Measurements from ENCODE around the gene DEPDC5. TPM values are rescaled to one million over a fixed set of nuclear protein-coding genes. Genes with fewer than 3 reads are reported as not detected.

Gene DEPDC5
- total RNA-seq, 1 donor from 2014 or later = 28.7 TPM

- Histone ChIP-seq H3K4me3 (no peak overlapping the region), H3K27me3 (no peaks in the 10 kb centered on the region), H3K4me1 (no peaks in the 10 kb centered on the region), H3K9me3 (no peaks in the 10 kb centered on the region), H3K36me3 (no peaks in the 10 kb centered on the region), H3K27ac (no peak overlapping the region)
- TF ChIP-seq POLR2AphosphoS5 (IDR thresholded peaks at IDR 0.05; ENCODE audit: insufficient read depth in 1 of 2, low read depth in 1 of 2) = no peak
- TF ChIP-seq CTCF (IDR thresholded peaks at IDR 0.05) = no peak
- TF ChIP-seq POLR2A (IDR thresholded peaks at IDR 0.05) = no peak
- DNase-seq (ENCODE audit: extremely low spot score in 2 of 2) = no peak
- intact Hi-C loops (cut with DNase I) = no loop called here
These were observed 175.5 kb downstream of the DEPDC5 start for GRCh38 chr22:31929167-31929930.

GRCh38 chr22:31932863-31933262, 179.0 kb downstream of the DEPDC5 start:
- H3K4me3 ChIP-seq = no peak overlapping the region
- H3K36me3 ChIP-seq = no peaks in the 10 kb centered on the region
- H3K27me3 ChIP-seq = no peaks in the 10 kb centered on the region
- H3K9me3 ChIP-seq = no peaks in the 10 kb centered on the region
- H3K27ac ChIP-seq = no peak overlapping the region
- intact Hi-C loops (cut with DNase I) = no loop called here
- DNase-seq (ENCODE audit: extremely low spot score in 2 of 2) = no peak
- TF ChIP-seq CTCF (IDR thresholded peaks at IDR 0.05) = no peak
- no peaks in the 10 kb centered on the region for H3K4me1 ChIP-seq

GRCh38 chr22:31933406-31933805, 179.6 kb downstream of the DEPDC5 start:
- H3K4me1 ChIP-seq = no peaks in the 10 kb centered on the region
- no peaks in the 10 kb centered on the region for H3K36me3 ChIP-seq
- no peaks in the 10 kb centered on the region for H3K27me3 ChIP-seq
- no peak overlapping the region for H3K27ac ChIP-seq
- intact Hi-C loops (cut with DNase I) = no loop called here
- no peak for DNase-seq (ENCODE audit: extremely low spot score in 2 of 2)
- H3K9me3 ChIP-seq = no peaks in the 10 kb centered on the region
- H3K4me3 ChIP-seq = no peak overlapping the region
- TF ChIP-seq POLR2A (IDR thresholded peaks at IDR 0.05) (no peak), POLR2AphosphoS5 (IDR thresholded peaks at IDR 0.05; ENCODE audit: insufficient read depth in 1 of 2, low read depth in 1 of 2) (no peak), CTCF (IDR thresholded peaks at IDR 0.05) (no peak)

- H3K27me3 ChIP-seq = no peaks in the 10 kb centered on the region
- H3K27ac ChIP-seq = no peak overlapping the region
- TF ChIP-seq POLR2A (IDR thresholded peaks at IDR 0.05) (no peak), POLR2AphosphoS5 (IDR thresholded peaks at IDR 0.05; ENCODE audit: insufficient read depth in 1 of 2, low read depth in 1 of 2) (no peak), CTCF (IDR thresholded peaks at IDR 0.05) (no peak)
- intact Hi-C loops (cut with DNase I) = no loop called here
- no peaks in the 10 kb centered on the region for H3K36me3 ChIP-seq
- no peaks in the 10 kb centered on the region for H3K4me1 ChIP-seq
- DNase-seq (ENCODE audit: extremely low spot score in 2 of 2) = no peak
- H3K9me3 ChIP-seq = no peaks in the 10 kb centered on the region
- H3K4me3 ChIP-seq = no peak overlapping the region
These were observed 180.1 kb downstream of the DEPDC5 start for GRCh38 chr22:31933816-31934482.

All from vagina (tissue), 2 donors.